Measurements from ENCODE around the gene PKNOX2. TPM values are rescaled to one million over a fixed set of nuclear protein-coding genes. Genes with fewer than 3 reads are reported as not detected.

The PKNOX2 gene
- total RNA-seq, result 1 to 10 TPM in 3 of 4 donors, under 1 TPM in 1; 0.83 to 4.1 (median 2.5) TPM

GRCh38 chr11:125164422-125165110, at the start of gene PKNOX2:
PKNOX2 (plus strand) TSS chr11:125164751; CDS start chr11:125351306, 186,555 bp downstream.
- under 1% methylated on average over 29 of the region's 58 CpGs for WGBS
- no peak for DNase-seq (ENCODE audit: extremely low spot score)
- Histone ChIP-seq H3K27me3 (peaks cover 0 to 14% (median 0%) of the 10 kb centered on the region in 4 donors), H3K4me1 (peaks cover 13 to 58% (median 50%) of the 10 kb centered on the region in 4 donors), H3K4me3 (peak within 1 kb of the TSS; percentile 72 to 77 (median 74)), H3K9me3 (no peaks in the 10 kb centered on the region), H3K36me3 (no peaks in the 10 kb centered on the region), H3K27ac (replicated peaks in 1 of 4) (peak within 1 kb of the TSS; percentile 76 to 90 (median 87))
- intact Hi-C loops (cut with DNase I), result loop anchor here (2.0 to 5.0 kb wide), 4 partner anchors 58 to 333 kb away; partner anchors contain the start of gene FEZ1
- TF ChIP-seq EP300 (IDR thresholded peaks at IDR 0.05) (no peak), POLR2A (IDR thresholded peaks at IDR 0.05; ENCODE audit: low read depth) (no peak), POLR2AphosphoS5 (IDR thresholded peaks at IDR 0.05) (peak; percentile 9 to 64), CTCF (IDR thresholded peaks at IDR 0.05) (peak; percentile 50 to 83 (median 69))

GRCh38 chr11:125117429-125117828, 47.1 kb upstream of the PKNOX2 start:
- no peaks in the 10 kb centered on the region for H3K36me3 ChIP-seq
- H3K27me3 ChIP-seq, result peaks cover 0 to 7% (median 0%) of the 10 kb centered on the region in 4 donors
- H3K27ac ChIP-seq (replicated peaks in 1 of 4), result no peak overlapping the region
- H3K9me3 ChIP-seq, result no peaks in the 10 kb centered on the region
- 71% methylated on average over 4 of the region's 4 CpGs for WGBS
- intact Hi-C loops (cut with DNase I), result no loop called here
- H3K4me1 ChIP-seq, result no peaks in the 10 kb centered on the region
- TF ChIP-seq EP300 (IDR thresholded peaks at IDR 0.05), result no peak
- no peak for TF ChIP-seq POLR2A (IDR thresholded peaks at IDR 0.05; ENCODE audit: low read depth)
- TF ChIP-seq CTCF (IDR thresholded peaks at IDR 0.05), result no peak
- no peak for TF ChIP-seq POLR2AphosphoS5 (IDR thresholded peaks at IDR 0.05)
- H3K4me3 ChIP-seq, result no peak overlapping the region
- DNase-seq (ENCODE audit: extremely low spot score), result no peak

- intact Hi-C loops (cut with DNase I), result no loop called here
- H3K4me3 ChIP-seq, result no peak overlapping the region
- H3K27ac ChIP-seq (replicated peaks in 1 of 4), result no peak overlapping the region
These were observed 41.2 kb upstream of the PKNOX2 start for GRCh38 chr11:125123194-125123946.

GRCh38 chr11:125123947-125124617, 40.5 kb upstream of the PKNOX2 start:
- intact Hi-C loops (cut with DNase I), result no loop called here
- Histone ChIP-seq H3K4me3 (no peak overlapping the region), H3K36me3 (no peaks in the 10 kb centered on the region), H3K4me1 (peaks cover 0 to 6% (median 1%) of the 10 kb centered on the region in 4 donors), H3K27me3 (peaks cover 0 to 20% (median 0%) of the 10 kb centered on the region in 4 donors), H3K9me3 (no peaks in the 10 kb centered on the region), H3K27ac (replicated peaks in 1 of 4) (no peak overlapping the region)
- TF ChIP-seq POLR2AphosphoS5 (IDR thresholded peaks at IDR 0.05) (no peak), EP300 (IDR thresholded peaks at IDR 0.05) (no peak), CTCF (IDR thresholded peaks at IDR 0.05) (peak in 2 of 3 experiments; percentile 13 to 35), POLR2A (IDR thresholded peaks at IDR 0.05; ENCODE audit: low read depth) (no peak)
- no peak for DNase-seq (ENCODE audit: extremely low spot score)
- WGBS, result 68% methylated on average over 10 of the region's 10 CpGs

More at GRCh38 chr11:125123194-125123946, 41.2 kb upstream of the PKNOX2 start:
- DNase-seq (ENCODE audit: extremely low spot score), result no peak
- 84% methylated on average over 4 of the region's 4 CpGs for WGBS
- peaks cover 0 to 15% (median 0%) of the 10 kb centered on the region in 4 donors for H3K27me3 ChIP-seq
- TF ChIP-seq POLR2A (IDR thresholded peaks at IDR 0.05; ENCODE audit: low read depth), result no peak
- TF ChIP-seq CTCF (IDR thresholded peaks at IDR 0.05), result no peak
- no peak for TF ChIP-seq EP300 (IDR thresholded peaks at IDR 0.05)
- no peak for TF ChIP-seq POLR2AphosphoS5 (IDR thresholded peaks at IDR 0.05)
- H3K9me3 ChIP-seq, result no peaks in the 10 kb centered on the region
- H3K36me3 ChIP-seq, result no peaks in the 10 kb centered on the region
- peaks cover 0 to 6% (median 1%) of the 10 kb centered on the region in 4 donors for H3K4me1 ChIP-seq

Data from esophagus muscularis mucosa (tissue), 4 donors.